Activated CD8-positive, alpha-beta memory T cell treated with anti-CD3 and anti-CD28 coated beads for 1 hour (primary cell): ENCODE results near the gene PIGK.
"Not testable (repeated sequence)": the region's sequence is repeated elsewhere in the genome, so short reads cannot be mapped to it uniquely, and the experiment has no call there.

Experiments
- DNase-seq, 2 donors: peaks; one replicate each; pipeline ENCODE4 v3.0.0-alpha.2; 2020; ENCODE audit warnings: low read depth in 1 of 2; ENCODE audit errors: extremely low read depth in 1 of 2

Gene PIGK

DNA sequence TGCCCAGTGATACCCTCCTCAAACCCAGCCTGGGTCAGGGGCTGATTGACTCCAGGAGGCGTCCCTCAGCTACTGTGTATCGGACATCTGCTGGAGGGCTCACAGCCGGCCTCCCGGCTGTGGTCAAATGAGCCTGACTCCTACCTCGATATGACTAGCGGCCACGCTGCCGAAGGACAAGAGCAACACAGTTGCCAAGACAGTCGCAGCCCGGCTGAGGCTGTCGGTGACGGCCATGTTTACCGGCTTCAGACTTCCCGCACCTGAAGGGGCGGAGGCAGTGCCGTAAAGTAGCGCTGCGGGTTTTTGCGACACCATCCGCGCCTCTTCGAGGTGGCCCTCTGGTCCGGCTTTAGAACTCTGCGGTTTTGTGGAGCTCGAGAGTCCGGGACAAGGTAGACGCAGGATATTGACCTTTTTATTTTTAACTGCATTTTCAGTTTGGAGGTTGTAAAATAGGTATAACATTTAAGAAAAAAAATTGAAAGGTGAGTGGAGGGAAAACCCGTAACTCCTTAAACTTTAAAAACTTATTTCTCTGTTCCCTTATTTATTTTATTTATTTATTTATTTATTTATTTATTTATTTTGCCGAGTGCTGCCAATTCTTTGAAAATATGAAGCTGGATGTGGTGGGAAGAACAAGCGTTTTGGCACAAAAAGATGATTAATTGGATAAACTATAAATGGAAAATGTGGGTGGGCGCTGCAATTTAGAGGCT is at the start of gene PIGK:
Gene PIGK (minus strand): TSS at position 265 of the 722 bp plus-strand sequence. CDS start 28 bp downstream, at position 237.
- DNase-seq: peak; percentile 68 to 77

DNA sequence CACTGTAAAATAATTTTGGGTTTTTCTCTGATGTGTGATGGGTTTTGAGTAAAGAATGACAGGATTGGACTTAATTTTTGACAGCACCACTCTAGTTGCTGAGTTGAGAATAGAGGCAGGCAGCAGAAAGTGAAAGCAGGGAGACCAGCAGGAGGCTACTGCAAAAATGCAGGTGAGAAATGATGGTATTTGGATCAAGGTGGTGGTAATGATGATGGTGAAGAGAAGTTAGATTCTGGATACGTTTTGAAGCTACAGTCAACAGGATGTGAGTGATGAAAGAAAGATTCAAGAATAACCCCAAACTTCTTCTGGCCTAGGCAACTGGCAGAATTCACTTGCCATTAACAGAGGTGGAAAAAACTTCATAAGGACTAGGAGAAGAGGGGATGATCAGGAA is 47.8 kb upstream of the PIGK start:
- no peak for DNase-seq

DNA sequence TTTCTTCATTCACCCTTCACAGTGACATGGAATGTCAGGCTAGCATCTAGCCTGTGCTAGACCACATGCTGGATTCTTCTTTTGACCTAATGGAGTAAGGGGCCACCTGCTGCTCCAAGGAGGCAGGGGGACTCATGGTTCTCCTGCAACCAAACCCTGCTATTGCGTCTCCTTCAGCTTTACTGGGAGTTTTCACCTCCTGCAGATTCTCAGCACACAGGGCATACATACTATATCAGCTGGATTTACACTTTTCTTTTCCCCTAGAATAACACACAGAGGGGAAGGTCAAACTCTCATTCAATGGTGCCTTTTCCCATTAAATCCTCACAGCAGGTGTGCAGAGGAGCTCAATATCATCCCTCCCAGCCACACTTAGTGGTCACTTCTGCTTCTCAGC is 46.0 kb upstream of the PIGK start:
- DNase-seq: no peak

DNA sequence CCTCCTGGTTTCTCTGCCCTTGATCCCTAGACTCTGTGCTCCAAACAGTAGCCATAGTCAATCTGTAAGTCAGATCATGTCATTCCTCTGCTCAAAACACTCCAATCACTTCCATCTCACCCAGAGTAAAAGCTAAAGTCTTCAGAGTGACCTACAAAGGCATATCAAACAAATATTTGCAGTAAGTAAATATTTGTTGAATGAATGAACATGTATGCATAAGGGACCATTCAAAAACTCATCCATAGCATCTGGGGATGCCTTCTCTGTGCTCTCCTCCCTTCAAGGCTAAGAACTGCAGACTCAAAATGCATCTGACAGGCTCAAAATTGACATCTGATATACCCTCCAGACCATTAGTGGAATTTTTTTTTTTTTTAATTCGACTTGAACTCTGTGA is 44.5 kb upstream of the PIGK start:
- DNase-seq: no peak

DNA sequence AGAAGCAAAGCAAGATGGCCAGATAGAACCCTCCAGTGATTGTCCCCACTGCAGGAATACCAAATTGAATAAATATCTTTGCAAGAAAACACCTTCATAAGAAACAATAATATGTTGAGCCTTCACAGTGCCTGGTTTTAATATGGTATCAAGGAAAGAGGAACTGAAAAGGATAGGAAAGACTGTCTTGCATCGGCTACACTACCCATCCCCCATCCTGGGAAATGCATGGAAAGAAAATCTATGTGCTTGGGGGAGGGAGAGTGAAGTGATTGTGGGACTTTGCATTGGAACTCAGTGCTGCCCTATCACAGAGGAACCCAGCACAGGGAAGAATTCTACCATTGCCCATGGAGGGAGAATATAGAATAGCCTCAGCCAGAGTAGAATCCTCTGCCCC is 34.0 kb upstream of the PIGK start:
- DNase-seq: no peak

DNA sequence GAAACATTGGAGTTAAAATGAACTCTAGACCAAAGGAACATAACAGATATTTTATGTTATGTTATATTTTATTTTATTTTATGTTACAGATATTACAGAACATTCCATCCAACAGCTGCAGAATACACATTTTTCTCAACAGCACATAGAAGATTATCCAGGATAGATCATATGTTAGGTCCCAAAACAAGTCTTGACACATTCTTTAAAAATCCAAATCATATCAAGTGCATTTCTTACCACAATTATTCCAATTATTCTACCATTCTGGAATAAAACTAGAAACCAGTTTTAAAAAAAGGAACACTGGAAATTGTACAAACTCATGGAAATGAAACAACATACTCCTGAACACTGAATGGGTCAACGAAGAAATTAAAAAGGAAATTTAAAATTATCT is 30.9 kb upstream of the PIGK start:
- DNase-seq: no peak

DNA sequence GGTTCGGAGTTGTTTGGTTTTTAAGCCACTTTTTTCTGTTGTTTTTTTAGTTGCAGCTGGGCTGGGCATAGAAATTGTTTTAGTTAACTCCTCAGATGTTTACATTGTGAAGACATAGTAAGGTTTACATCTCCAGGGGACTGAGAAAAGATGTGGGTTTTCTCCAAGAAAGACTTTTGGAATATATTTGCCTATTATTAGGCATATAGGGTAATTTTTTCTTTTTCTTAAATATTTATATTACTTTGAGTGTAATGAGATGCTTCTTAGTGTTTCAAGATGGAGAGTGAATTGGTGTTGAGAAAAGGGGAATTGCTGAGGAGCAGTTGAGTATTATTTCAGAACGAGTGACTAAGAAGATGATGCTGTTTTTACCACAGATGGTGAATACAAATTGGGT is 26.6 kb upstream of the PIGK start:
- DNase-seq: no peak

DNA sequence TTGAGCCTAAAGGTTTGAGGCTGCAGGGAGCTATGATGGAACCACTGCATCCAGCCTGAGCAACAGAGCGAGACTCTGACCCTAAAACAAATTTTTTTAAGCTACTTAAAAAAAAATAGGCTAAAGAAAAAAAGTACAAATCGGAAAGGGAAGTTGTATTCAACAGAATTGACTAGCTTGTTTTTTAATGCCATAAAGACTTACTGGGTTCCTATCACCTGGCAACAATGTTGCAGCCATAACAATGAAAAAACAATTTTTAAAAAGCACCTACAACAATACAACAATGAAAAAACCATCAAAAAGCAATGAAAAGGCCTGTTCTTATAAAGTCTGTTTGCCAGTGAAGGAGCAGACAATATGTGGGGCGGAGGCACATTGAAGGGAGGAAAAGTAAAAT is 20.1 kb upstream of the PIGK start:
- DNase-seq: no peak

DNA sequence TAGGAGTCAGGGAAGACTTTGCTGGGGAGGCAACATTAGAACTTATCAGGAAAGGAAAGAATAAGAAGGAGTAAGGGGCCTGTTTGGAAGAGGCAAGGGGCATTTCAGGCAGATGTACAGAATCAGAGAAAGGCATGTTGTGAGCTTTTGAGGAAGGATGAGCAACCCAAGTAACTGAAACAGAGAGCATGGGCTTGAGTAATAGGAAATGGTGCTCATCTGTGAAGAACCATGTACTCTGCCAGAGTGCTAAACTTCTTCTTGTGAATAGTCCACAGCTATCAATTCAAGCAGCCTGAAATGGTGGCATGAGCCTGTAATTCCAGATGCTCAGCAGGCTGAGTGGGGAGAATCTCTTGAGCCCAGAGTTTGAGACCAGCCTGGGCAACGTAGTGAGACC is 19.2 kb upstream of the PIGK start:
- DNase-seq: no peak

DNA sequence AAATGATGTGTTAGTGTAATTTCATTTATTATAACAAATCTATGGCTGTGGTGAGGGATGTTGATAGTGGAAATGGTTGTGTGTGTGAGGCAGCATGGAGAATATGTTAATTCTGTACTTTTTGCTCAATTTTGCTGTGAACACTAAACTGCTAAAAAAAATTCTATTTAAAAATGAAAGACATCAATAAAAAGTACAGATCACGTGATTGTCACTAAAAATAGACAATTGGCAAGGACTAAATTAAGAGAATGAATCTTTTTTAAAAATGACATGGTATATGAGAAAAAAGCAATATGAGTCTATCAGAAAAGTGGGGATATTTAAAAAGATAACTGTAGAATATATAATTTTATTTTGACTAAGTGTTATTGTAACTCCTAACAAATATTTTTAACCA is 15.7 kb upstream of the PIGK start:
- no peak for DNase-seq

DNA sequence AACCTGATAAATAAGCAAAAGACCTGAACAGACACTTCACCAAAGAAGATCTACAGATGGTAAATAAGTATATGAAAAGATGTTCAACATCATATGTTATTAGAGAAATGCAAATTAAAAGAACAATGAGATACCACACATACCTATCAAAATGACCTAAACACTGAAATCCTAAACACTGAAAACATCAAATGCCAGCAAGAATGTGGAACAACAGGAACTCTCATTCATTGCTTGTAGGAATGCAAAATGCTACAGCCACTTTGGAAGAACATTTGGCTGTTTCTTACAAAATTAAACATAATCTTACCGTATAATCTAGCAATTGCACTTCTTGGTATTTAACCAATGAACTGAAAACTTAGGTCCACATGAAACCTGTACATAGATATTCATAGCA is 14.9 kb upstream of the PIGK start:
- DNase-seq: no peak

DNA sequence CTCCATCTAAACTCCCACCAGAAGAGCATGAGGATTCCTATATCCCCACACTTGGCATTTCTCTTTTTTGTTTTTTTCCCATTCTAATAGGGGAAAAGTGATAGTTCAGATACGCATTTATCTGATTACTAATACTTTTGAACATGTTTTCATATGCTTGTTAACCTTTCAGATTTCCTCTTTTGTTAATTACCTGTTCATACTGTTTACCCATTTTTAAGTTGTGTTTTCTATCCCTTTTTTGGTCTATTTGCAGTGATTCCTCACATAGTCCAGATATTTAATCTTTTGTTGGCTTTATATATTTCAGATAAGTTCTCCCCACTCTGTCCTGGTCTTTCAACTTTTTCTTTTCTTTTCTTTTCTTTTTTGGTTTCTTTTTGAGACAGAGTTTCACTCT is 13.6 kb upstream of the PIGK start:
- no peak for DNase-seq

DNA sequence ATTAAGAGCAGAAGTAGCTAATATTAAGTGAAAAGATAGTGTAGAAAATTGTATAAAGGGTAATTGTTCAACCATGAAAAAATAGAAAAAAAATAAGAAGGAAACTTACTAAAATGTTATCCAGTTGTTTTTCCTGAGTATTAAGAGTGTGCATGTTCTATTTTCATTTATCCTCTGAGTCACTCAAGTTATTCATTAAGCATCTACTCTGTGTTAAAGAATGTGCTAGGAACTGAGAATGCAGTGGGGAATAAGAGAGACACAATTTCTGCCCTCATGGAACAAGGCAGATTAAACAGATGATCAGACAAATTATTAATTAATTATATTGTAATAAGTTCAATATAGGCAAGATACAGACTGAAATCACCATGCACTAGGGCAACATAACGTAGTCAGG is 10.8 kb upstream of the PIGK start:
- DNase-seq: no peak

DNA sequence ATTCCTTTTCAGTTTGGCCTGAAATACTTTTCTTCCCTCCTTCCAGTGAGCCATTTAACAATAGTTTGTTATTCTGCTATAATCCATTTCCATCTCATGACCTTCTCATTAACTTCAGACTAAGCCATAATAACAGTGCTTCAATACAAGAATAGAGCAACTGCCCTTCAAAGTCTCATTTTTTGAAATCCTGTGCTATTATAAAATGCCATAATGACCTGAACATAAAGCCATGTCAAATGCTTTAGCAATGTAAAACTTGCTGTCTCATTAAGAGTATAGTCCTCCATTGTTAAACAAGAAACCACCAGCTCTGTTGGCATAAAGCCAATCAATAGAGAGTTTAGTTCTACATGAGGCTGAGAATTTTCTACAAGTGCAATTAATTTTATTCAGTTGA is 9.6 kb upstream of the PIGK start:
- no peak for DNase-seq

DNA sequence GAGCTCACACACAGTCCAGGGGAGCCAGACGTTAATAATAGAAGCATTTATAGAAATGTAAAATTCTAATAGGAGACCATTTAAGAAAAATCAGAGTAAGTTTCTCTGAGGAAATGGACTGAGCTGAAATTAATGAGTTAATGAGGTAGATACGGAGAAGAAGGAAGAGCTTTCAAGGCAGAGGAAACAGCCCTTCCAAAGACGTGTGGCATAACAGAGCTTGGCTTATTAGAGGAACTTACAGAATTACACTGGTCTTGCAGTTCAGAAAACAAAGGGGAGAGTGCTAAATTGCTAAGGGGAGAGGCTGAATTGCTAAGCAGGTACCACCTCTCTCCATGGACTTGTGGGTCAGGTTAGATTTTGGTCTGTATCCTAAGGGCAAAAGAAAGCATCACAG is 8.2 kb upstream of the PIGK start:
- DNase-seq: no peak

DNA sequence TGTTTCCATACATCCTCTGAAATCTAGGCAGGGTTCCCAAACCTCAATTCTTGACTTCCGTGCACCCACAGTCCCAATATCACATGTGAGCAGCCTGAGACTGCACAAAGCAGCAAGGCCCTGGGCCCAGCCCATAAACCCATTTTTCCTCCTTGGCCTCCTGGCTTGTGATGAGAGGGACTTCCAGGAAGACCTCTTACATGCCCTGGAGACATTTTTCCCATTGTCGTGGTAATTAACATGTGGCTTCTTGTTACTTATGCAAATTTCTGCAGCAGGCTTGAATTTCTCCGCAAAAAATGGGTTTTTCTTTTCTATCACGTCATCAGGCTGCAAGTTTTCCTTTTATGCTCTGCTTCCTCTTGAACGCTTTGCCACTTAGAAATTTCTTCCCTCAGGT is 3.3 kb upstream of the PIGK start:
- DNase-seq: no peak

DNA sequence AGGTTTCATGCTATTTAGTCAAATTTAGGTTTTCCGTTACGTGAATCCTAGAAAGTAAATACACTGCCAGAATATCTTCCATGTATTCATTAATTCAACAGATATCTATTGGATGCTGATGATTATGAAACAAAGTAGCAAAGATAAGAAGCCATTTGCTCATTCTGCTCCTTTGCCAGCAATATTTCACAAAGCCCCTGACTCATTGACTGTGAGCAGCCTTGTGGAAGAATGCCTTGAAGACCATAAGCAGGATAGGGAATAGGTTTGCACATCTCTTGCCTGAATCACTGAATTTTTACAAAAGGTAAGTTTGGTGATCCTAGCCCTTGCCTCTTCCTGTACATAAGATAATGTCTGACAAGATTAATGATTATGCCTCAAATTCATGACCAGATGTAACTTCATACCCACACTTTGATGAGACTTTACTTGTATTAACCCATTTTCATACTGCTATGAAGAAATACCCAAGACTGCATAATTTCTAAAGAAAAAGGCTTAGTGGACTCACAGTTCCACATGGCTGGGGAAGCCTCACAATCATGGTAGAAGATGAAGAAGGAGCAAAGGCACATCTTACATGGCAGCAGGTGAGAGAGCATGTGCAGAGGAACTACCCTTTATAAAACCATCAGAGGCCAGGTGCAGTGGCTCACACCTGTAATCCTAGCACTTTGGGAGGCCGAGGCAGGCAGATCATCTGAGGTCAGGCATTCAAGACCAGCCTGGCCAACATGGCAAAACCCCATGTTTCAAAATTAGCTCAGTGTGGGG is 1.6 kb upstream of the PIGK start:
- DNase-seq: no peak

DNA sequence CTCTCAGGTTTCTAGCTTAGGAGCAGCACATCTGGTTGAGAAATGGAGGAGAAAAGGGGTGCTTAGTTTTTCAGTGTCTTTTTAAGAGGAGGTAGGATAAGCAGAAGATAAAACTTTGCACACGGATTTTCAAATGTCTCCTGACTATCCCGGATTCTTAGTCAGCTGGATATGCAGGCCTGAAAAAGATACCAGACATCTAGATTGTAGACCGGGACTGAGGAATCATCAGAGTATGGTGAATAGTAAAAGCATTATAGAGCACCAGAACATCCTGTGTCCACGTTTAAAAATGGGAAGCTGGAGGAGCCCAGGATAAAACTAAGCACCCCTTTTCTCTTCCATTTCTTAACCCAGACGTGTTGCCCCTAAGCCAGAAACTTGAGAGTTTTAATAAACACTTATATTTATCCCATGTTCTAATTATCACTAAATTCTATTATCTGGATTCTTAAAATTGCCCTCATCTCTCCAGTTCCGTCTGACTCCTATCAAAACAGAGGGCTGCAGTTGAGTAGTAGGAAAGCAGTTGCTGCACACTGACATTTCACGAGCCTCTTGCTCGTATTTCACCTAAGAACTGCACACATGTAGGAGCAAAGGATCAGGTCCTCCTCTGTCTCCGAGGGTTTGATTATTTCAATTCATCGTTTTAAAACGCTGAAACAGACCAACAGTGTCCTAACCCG is 609 bp downstream of the PIGK start:
- no peak for DNase-seq

DNA sequence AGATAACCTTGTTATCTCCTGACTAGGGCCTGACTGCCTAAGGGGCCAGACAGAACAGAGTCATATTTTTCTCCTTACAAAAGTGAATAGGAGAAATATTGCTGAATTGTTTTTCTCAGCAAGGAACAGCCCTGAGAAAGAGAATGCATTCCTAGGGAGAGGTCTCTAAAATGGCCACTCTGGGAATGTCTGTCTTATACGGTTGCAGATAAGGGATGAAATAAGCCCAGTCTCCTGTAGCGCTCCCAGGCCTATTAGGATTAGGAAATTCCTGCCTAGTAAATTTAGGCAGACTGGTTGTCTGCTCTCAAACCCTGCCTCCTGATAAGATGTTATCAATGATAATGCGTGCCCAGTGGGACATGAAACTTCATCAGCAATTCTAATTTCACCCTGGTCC is 15.2 kb downstream of the PIGK start:
- DNase-seq: not testable (repeated sequence)

DNA sequence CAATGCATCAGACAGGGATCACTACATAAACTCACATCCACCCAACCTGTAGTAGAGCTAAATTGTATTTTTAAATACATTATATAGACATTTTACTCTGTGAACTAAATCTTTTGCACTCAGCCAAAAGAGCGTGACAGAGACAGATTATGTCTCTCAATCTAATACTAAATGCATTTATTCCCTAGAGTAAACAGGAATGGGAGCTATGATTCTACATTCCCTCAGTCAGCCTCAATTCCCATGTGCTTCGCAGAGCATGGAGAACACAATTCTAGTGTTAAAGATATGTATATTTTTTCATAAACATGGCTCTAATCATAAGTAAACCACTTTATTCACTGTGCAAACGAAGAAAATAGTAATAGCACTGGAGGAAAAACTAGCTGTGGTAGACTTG is 16.5 kb downstream of the PIGK start:
- no peak for DNase-seq

DNA sequence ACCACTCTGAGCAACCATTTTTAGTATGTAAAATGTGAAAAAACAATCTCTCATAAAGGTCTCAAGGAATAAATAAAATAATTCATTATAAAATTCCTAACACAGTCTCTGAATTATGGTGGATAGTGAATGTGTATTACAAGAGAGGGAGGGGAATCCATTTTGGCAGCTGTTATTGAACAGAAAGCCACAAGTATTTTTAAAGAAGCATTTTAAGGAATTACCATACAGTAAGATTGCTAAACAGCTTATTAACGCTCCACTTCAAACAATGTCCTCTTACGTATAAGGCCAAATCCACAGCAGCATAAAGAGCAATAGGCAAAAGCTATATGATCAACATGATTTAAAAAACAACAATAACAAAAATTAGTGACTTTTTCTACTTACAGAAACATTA is 18.4 kb downstream of the PIGK start:
- no peak for DNase-seq

DNA sequence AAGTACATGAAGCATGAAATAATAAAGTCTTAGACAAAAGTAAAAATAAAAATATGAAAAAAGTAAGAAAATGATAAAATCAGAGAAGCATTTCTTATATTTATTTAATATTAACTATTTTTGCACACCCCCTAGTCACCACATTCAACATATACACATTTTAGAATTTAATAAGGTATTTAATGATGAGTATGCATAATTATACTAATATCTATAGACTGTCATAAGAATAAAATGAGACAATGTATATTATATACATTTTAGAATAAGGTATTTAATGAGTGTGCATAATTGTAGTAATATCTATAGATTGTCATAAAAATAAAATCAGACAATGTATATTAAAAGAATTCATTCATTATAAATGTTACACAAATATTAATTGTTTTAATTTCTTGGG is 18.9 kb downstream of the PIGK start:
- DNase-seq: no peak
